Glomerular visceral epithelial cell (primary cell): Measurements from ENCODE around the gene RYR1.
"Not testable (repeated sequence)": the region's sequence is repeated elsewhere in the genome, so short reads cannot be mapped to it uniquely, and the experiment has no call there.

Experiments
- DNase-seq: peaks from one replicate; pipeline ENCODE4 v3.0.0-alpha.2; 2016; ENCODE audit errors: extremely low spot score

The RYR1 gene

GRCh38 chr19:38457202-38457601 is 23.7 kb downstream of the RYR1 start:
- no peak for DNase-seq

- no peak for DNase-seq
Observed at GRCh38 chr19:38457690-38458405, 24.4 kb downstream of the RYR1 start.

DNA sequence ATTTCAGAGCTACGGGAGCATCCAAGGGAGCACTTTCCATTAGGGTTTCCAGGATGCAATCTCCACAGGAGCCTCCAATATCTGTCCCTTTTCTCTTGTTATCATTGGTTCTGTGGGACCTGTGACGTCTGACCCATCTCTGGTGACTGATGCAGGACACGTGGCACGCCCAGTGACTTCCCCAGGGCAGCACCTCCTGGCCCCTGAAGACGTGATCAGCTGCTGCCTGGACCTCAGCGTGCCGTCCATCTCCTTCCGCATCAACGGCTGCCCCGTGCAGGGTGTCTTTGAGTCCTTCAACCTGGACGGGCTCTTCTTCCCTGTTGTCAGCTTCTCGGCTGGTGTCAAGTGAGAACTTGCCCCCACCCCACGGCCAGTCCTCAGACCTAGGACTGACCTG is 25.5 kb downstream of the RYR1 start:
- DNase-seq: no peak

- no peak for DNase-seq
Observed at GRCh38 chr19:38463365-38463764, 29.9 kb downstream of the RYR1 start.

- DNase-seq: no peak
Observed at GRCh38 chr19:38464421-38465082, 31.1 kb downstream of the RYR1 start.

DNA sequence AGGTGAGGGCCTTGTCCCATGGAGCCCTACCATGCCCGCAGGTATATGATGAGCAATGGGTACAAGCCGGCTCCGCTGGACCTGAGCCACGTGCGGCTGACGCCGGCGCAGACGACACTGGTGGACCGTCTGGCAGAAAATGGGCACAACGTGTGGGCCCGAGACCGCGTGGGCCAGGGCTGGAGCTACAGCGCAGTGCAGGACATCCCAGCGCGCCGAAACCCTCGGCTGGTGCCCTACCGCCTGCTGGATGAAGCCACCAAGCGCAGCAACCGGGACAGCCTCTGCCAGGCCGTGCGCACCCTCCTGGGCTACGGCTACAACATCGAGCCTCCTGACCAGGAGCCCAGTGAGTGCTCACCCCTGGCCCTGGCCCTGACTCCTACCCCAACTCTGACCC is 32.6 kb downstream of the RYR1 start:
- DNase-seq: no peak

DNA sequence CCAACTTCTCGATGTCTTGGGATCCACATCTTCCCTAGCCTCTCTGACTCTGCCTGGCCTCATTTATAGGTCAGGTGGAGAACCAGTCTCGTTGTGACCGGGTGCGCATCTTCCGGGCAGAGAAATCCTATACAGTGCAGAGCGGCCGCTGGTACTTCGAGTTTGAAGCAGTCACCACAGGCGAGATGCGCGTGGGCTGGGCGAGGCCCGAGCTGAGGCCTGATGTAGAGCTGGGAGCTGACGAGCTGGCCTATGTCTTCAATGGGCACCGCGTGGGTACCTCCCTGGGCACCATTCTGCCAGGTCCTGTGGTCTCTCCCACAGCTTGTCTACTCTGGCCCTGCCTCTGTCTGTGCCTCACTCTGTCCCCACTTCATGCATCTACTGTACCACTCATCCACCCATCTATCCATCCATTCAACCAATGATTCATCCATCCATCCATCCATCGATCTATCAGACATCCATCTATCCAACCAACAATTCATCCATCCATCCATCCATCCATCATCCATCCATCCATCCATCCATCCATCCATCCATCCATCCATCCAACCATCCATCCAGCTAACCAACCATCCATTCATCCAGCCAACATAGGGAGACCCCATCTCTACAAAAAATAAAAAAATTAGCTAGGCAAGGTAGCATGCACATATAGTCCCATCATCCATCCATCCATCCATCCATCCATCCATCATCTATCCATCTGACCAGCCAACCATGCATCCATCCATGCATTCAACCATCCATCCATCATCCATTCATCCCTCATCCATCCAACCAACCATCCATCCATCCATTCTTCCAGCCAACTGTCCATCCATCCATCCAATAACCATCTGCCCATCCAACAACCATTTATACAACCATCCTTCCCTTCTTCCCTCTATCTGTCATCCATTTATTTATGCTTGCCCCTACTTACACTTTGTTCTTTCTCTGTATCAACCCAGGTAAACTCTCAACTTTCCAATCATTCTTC is 34.3 kb downstream of the RYR1 start:
- DNase-seq: no peak

DNA sequence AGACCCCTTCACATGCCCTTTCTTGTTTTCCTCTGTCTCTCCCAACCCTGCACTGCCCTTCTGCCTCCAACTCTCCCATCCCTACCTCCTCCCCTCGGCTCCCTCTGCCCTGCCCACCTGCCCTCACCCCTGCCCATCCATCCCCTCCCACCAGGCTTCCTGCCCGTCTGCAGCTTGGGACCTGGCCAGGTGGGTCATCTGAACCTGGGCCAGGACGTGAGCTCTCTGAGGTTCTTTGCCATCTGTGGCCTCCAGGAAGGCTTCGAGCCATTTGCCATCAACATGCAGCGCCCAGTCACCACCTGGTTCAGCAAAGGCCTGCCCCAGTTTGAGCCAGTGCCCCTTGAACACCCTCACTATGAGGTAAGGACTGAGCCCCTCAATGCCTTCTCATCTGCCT is 35.7 kb downstream of the RYR1 start:
- no peak for DNase-seq

DNA sequence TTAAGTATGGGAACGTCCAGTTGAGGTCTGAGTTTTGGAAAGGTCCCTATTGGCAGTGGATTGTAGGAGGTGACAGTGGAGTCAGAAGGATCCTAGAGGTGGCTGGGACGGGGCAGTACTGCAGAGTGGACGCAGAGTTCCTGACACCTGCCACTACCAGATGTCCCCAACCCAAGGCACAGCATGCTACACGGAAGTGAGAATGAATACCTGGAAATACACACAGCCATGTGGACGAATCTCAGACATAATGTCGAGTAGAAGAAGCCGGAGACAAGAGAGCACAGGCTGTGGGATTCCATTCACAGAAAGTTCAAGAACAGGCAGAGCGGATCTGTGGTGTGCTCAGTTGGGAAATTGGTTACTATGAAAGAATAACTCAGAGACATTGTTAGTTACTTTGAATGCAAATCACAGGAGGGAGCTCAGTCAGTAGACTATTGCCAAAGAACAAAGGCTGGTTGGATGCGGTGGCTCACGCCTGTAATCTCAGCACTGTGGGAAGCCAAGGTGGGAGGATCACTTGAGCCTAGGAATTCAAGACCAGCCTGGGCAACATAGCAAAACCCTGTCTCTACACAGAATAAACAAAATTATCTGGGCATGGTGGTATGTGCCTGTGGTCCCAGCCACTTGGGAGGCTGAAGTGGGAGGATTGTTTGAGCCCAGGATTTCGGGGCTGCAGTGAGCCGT is 37.4 kb downstream of the RYR1 start:
- no peak for DNase-seq

DNA sequence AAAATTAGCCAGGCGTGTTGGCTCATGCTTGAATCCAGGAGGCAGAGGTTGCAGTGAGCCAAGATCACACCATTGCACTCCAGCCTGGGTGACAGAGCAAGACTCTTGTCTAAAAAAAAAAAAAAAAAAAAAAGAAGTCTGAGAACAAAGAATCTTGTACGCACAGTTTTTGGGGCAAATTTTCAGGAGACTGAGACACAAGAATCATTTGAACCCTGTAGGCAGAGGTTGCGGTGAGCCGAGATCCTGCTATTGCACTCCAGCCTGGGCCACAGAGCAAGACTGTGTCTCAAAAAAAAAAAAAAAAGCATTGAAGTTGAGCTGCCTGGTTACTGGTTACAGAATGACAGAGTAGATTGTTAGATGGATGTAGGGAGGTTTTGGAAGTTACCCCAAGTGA is 39.2 kb downstream of the RYR1 start:
- DNase-seq: not testable (repeated sequence)

- DNase-seq: no peak
Observed at GRCh38 chr19:38473201-38473600, 39.7 kb downstream of the RYR1 start.

- DNase-seq: no peak
Observed at GRCh38 chr19:38475176-38475575, 41.7 kb downstream of the RYR1 start.

DNA sequence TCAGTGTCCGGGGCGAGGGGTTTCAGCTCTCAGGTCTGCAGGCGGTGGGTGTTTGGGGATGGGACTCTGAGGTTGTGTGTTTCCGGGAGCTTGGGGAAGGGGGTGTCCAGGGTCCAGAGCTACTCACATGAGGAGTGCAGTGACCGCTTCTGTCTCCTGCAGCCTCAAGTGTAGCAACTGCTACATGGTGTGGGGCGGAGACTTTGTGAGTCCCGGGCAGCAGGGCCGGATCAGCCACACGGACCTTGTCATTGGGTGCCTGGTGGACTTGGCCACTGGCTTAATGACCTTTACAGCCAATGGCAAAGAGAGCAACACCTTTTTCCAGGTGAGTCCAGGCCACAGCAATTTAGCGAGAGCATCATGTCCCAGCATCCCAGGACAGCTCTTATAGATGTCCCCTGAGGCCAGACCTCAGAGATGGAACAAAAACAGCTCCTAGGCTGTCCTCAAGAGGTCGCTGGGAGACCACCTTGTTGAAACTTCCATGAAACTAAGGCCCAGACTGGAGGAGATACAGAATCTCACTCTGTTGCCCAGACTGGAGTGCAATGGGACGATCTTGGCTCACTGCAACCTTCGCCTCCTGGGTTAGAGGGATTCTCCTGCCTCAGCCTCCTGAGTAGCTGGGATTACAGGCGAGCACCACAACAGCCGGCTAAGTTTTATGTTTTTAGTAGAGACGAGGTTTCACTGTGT is 44.9 kb downstream of the RYR1 start:
- peak; percentile 8 for DNase-seq

DNA sequence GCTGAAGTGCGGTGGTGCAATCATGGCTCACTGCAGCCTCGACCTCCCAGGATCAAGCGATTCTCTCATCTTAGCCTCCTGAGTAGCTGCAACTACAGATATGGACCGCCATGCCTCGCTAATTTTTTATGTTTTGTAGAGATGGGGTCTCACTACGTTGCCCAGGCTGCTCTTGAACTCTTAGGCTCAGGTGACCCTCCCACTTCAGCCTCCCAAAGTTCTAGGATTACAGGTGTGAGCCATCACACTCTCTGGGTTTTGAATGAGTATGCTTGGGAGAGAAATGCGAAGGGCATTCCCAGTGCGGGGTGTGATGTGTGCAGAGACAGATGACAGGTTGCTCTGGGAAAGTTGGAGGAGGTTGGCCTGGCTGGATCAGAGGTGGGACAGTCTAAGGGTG is 49.0 kb downstream of the RYR1 start:
- DNase-seq: no peak

GRCh38 chr19:38483016-38483630 is 49.6 kb downstream of the RYR1 start:
- DNase-seq: no peak

- DNase-seq: no peak
Observed at GRCh38 chr19:38484747-38485146, 51.3 kb downstream of the RYR1 start.

DNA sequence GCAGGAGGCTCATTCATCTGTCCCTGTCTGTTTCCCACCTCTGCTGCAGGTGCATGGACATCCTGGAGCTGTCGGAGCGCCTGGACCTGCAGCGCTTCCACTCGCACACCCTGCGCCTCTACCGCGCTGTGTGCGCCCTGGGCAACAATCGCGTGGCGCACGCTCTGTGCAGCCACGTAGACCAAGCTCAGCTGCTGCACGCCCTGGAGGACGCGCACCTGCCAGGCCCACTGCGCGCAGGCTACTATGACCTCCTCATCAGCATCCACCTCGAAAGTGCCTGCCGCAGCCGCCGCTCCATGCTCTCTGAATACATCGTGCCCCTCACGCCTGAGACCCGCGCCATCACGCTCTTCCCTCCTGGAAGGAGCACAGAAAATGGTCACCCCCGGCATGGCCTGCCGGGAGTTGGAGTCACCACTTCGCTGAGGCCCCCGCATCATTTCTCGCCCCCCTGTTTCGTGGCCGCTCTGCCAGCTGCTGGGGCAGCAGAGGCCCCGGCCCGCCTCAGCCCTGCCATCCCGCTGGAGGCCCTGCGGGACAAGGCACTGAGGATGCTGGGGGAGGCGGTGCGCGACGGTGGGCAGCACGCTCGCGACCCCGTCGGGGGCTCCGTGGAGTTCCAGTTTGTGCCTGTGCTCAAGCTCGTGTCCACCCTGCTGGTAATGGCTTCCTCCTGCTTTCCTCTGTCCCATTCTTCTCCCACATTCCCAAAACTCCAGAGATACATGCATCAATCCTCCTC is 52.2 kb downstream of the RYR1 start:
- no peak for DNase-seq

DNA sequence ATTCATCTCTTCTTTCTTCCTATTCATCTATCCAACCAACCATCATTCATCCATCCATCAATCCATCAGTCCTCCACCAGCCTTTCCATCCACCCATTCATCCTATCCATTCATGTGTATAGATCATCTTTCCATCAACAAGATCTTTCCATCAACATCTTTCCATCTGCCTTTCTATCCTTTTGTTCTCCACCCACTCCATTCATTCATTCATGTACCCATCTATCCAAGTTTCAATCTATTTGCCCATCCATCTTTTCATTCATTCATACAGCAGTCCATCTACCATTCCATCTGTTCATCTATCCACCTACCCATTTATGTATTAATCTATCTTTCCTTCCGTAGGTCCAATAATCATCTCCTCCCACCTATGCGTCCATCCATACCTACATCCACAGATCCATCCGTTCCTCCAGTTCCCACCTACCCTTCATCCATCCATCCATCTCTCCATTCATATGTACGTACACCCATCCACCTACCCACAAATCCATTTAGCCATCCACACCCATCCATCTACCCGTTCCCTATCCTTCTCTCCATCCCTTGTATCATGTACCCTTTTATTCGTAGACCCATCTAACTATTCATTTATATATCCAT is 53.3 kb downstream of the RYR1 start:
- DNase-seq: no peak

DNA sequence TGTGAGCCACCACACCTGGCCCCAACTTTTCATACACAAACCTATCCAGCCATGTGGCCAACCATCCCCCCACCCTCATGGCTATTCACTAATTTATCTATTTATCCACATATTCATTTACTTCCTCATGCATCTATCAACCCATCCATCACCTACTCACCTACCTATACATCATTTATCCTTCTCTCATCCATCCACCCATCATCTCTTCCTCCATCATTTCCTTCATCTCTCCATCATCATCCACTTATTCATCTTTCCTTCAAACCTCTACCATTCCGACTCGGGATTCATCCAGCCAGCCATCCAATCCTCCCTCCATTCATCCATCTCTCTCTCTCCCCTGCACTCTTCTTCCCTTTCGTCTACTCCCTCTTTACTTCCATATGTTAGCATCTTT is 54.6 kb downstream of the RYR1 start:
- DNase-seq: no peak
